ENCODE results near the gene UBR4. TPM values are rescaled to one million over a fixed set of nuclear protein-coding genes. Genes with fewer than 3 reads are reported as not detected.

The UBR4 gene
- polyA plus RNA-seq, 1 donor from 2014 or later: 49.7 TPM

- H2AFZ ChIP-seq (ENCODE audit: low read depth, low read length): no peak overlapping the region
- H3K27ac ChIP-seq (ENCODE audit: low read length): no peak overlapping the region
- no peaks in the 10 kb centered on the region for H3K9me3 ChIP-seq (ENCODE audit: low read length)
- H3K79me2 ChIP-seq (replicated peaks; ENCODE audit: insufficient read depth, low read length): no peaks in the 10 kb centered on the region
- H3K9me2 ChIP-seq (ENCODE audit: insufficient read depth, low read length): no peaks in the 10 kb centered on the region
- H3K4me3 ChIP-seq (ENCODE audit: low read length): no peak overlapping the region
- TF ChIP-seq EZH2 (IDR thresholded peaks at IDR 0.05; ENCODE audit: borderline replicate concordance, insufficient read depth, low read length, poor library complexity, severe bottlenecking): no peak
- no peak for TF ChIP-seq REST (IDR thresholded peaks at IDR 0.05; ENCODE audit: borderline replicate concordance)
- TF ChIP-seq TAF1 (IDR thresholded peaks at IDR 0.05; ENCODE audit: low read depth): no peak
- no peak for TF ChIP-seq POLR2AphosphoS5 (IDR thresholded peaks at IDR 0.05)
- TF ChIP-seq RAD21 (conservative IDR thresholded peaks at IDR 0.05): no peak
- no peak for TF ChIP-seq CTCF (IDR thresholded peaks at IDR 0.05; ENCODE audit: poor library complexity, severe bottlenecking)
- TF ChIP-seq EP300 (conservative IDR thresholded peaks at IDR 0.05; ENCODE audit: poor library complexity, severe bottlenecking): no peak
- no peak for TF ChIP-seq MXI1 (conservative IDR thresholded peaks at IDR 0.05; ENCODE audit: poor library complexity, severe bottlenecking)
- TF ChIP-seq SMC3 (conservative IDR thresholded peaks at IDR 0.05; ENCODE audit: poor library complexity): no peak
- no peak overlapping the region for H3K4me2 ChIP-seq (ENCODE audit: low read length)
- H4K20me1 ChIP-seq (ENCODE audit: insufficient read depth): no peaks in the 10 kb centered on the region
- H3K9ac ChIP-seq (ENCODE audit: low read length): no peak overlapping the region
- no peaks in the 10 kb centered on the region for H3K36me3 ChIP-seq (ENCODE audit: insufficient read depth, low read length)
- H3K27me3 ChIP-seq (ENCODE audit: insufficient read depth, low read depth, low read length): no peaks in the 10 kb centered on the region
- no peaks in the 10 kb centered on the region for H3F3A ChIP-seq (ENCODE audit: insufficient read depth, low read length, poor library complexity, severe bottlenecking)
These were observed 169.9 kb downstream of the UBR4 start for GRCh38 chr1:19040010-19040680.

GRCh38 chr1:19038732-19039131, 171.3 kb downstream of the UBR4 start:
- Histone ChIP-seq H3K79me2 (replicated peaks; ENCODE audit: insufficient read depth, low read length) (no peaks in the 10 kb centered on the region), H3K4me2 (ENCODE audit: low read length) (no peak overlapping the region), H3K27me3 (ENCODE audit: insufficient read depth, low read depth, low read length) (no peaks in the 10 kb centered on the region), H3K27ac (ENCODE audit: low read length) (no peak overlapping the region), H3F3A (ENCODE audit: insufficient read depth, low read length, poor library complexity, severe bottlenecking) (no peaks in the 10 kb centered on the region), H3K36me3 (ENCODE audit: insufficient read depth, low read length) (no peaks in the 10 kb centered on the region), H3K9ac (ENCODE audit: low read length) (no peak overlapping the region), H2AFZ (ENCODE audit: low read depth, low read length) (no peak overlapping the region), H3K9me3 (ENCODE audit: low read length) (no peaks in the 10 kb centered on the region), H4K20me1 (ENCODE audit: insufficient read depth) (no peaks in the 10 kb centered on the region), H3K9me2 (ENCODE audit: insufficient read depth, low read length) (no peaks in the 10 kb centered on the region), H3K4me3 (ENCODE audit: low read length) (no peak overlapping the region)
- TF ChIP-seq POLR2AphosphoS5 (IDR thresholded peaks at IDR 0.05) (no peak), MXI1 (conservative IDR thresholded peaks at IDR 0.05; ENCODE audit: poor library complexity, severe bottlenecking) (no peak), CTCF (IDR thresholded peaks at IDR 0.05; ENCODE audit: poor library complexity, severe bottlenecking) (no peak), EP300 (conservative IDR thresholded peaks at IDR 0.05; ENCODE audit: poor library complexity, severe bottlenecking) (no peak), SMC3 (conservative IDR thresholded peaks at IDR 0.05; ENCODE audit: poor library complexity) (no peak), REST (IDR thresholded peaks at IDR 0.05; ENCODE audit: borderline replicate concordance) (no peak), RAD21 (conservative IDR thresholded peaks at IDR 0.05) (no peak), EZH2 (IDR thresholded peaks at IDR 0.05; ENCODE audit: borderline replicate concordance, insufficient read depth, low read length, poor library complexity, severe bottlenecking) (no peak), TAF1 (IDR thresholded peaks at IDR 0.05; ENCODE audit: low read depth) (no peak)
